Measurements from ENCODE around the gene TTC23L. TPM values are rescaled to one million over a fixed set of nuclear protein-coding genes. Genes with fewer than 3 reads are reported as not detected.

Gene TTC23L
- total and polyA plus RNA-seq, 2 experiments from 2014 or later = 0.07 TPM; not detected in 1

GRCh38 chr5:34869256-34869655 lies 30.3 kb downstream of the TTC23L start:
- no peaks in the 10 kb centered on the region for H3K36me3 ChIP-seq (replicated peaks; ENCODE audit: insufficient read depth, low read depth)
- peaks cover 9% of the 10 kb centered on the region for H3K4me1 ChIP-seq (ENCODE audit: insufficient read depth)
- no peaks in the 10 kb centered on the region for H4K20me1 ChIP-seq (ENCODE audit: insufficient read depth, poor library complexity, severe bottlenecking)
- no peak for TF ChIP-seq EZH2 (IDR thresholded peaks at IDR 0.05; ENCODE audit: borderline replicate concordance)
- TF ChIP-seq, protein P1, sequence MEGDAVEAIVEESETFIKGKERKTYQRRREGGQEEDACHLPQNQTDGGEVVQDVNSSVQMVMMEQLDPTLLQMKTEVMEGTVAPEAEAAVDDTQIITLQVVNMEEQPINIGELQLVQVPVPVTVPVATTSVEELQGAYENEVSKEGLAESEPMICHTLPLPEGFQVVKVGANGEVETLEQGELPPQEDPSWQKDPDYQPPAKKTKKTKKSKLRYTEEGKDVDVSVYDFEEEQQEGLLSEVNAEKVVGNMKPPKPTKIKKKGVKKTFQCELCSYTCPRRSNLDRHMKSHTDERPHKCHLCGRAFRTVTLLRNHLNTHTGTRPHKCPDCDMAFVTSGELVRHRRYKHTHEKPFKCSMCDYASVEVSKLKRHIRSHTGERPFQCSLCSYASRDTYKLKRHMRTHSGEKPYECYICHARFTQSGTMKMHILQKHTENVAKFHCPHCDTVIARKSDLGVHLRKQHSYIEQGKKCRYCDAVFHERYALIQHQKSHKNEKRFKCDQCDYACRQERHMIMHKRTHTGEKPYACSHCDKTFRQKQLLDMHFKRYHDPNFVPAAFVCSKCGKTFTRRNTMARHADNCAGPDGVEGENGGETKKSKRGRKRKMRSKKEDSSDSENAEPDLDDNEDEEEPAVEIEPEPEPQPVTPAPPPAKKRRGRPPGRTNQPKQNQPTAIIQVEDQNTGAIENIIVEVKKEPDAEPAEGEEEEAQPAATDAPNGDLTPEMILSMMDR (IDR thresholded peaks at IDR 0.05; ENCODE audit: poor library complexity) = no peak
- no peak for TF ChIP-seq EZH2phosphoT487 (IDR thresholded peaks at IDR 0.05; ENCODE audit: low read depth, severe bottlenecking, unreplicated experiment)
- H3K9me3 ChIP-seq (ENCODE audit: low read depth) = no peaks in the 10 kb centered on the region
- H2AFZ ChIP-seq = no peak overlapping the region
- DNase-seq (ENCODE audit: low spot score) = no peak
- 85% methylated on average over 1 of the region's 1 CpG for WGBS (ENCODE audit: low lambda C conversion rate, missing lambda C conversion rate)
- no peak overlapping the region for H3K27ac ChIP-seq
- no peak overlapping the region for H3K4me2 ChIP-seq
- H3K27me3 ChIP-seq = no peaks in the 10 kb centered on the region
- H3K9me2 ChIP-seq (replicated peaks; ENCODE audit: insufficient read depth) = no peaks in the 10 kb centered on the region
- no peak overlapping the region for H3K4me3 ChIP-seq
- H3K79me2 ChIP-seq = no peaks in the 10 kb centered on the region

GRCh38 chr5:34870382-34870781 lies 31.4 kb downstream of the TTC23L start:
- Histone ChIP-seq H3K27ac (no peak overlapping the region), H2AFZ (no peak overlapping the region), H3K27me3 (no peaks in the 10 kb centered on the region), H3K9me3 (ENCODE audit: low read depth) (no peaks in the 10 kb centered on the region), H3K36me3 (replicated peaks; ENCODE audit: insufficient read depth, low read depth) (no peaks in the 10 kb centered on the region), H3K4me1 (ENCODE audit: insufficient read depth) (peaks cover 9% of the 10 kb centered on the region), H3K9me2 (replicated peaks; ENCODE audit: insufficient read depth) (no peaks in the 10 kb centered on the region), H3K79me2 (no peaks in the 10 kb centered on the region), H3K4me3 (no peak overlapping the region), H4K20me1 (ENCODE audit: insufficient read depth, poor library complexity, severe bottlenecking) (no peaks in the 10 kb centered on the region), H3K4me2 (no peak overlapping the region)
- 95% methylated on average over 2 of the region's 2 CpGs for WGBS (ENCODE audit: low lambda C conversion rate, missing lambda C conversion rate)
- no peak for DNase-seq (ENCODE audit: low spot score)
- TF ChIP-seq EZH2phosphoT487 (IDR thresholded peaks at IDR 0.05; ENCODE audit: low read depth, severe bottlenecking, unreplicated experiment) (no peak), EZH2 (IDR thresholded peaks at IDR 0.05; ENCODE audit: borderline replicate concordance) (no peak)
- TF ChIP-seq, protein P1 (IDR thresholded peaks at IDR 0.05; ENCODE audit: poor library complexity) = no peak

DNA sequence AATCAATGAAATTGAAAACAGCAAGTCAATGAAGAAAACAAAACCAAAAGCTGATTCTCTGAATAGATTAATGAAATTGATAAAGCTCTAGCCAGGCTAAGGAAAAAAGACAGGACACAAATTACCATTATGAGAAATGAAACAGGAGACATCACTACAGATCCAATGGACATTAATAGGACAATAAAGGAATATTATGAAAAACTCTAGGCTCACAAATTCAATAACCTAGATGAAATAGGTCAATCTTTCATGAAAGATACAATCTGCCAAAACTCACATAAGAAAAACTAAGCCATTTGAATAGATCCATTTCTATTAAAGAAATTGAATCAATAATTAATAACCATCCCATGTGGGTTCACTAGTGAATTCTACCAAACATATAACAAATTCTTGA lies 37.3 kb downstream of the TTC23L start:
- no peak overlapping the region for H3K4me3 ChIP-seq
- no peak for DNase-seq (ENCODE audit: low spot score)
- H3K79me2 ChIP-seq = no peaks in the 10 kb centered on the region
- H3K27ac ChIP-seq = no peak overlapping the region
- no peaks in the 10 kb centered on the region for H4K20me1 ChIP-seq (ENCODE audit: insufficient read depth, poor library complexity, severe bottlenecking)
- no peaks in the 10 kb centered on the region for H3K9me2 ChIP-seq (replicated peaks; ENCODE audit: insufficient read depth)
- TF ChIP-seq, protein P1 (IDR thresholded peaks at IDR 0.05; ENCODE audit: poor library complexity) = no peak
- TF ChIP-seq EZH2phosphoT487 (IDR thresholded peaks at IDR 0.05; ENCODE audit: low read depth, severe bottlenecking, unreplicated experiment) (no peak), EZH2 (IDR thresholded peaks at IDR 0.05; ENCODE audit: borderline replicate concordance) (no peak)
- H3K4me2 ChIP-seq = no peak overlapping the region
- H3K27me3 ChIP-seq = no peaks in the 10 kb centered on the region
- H3K4me1 ChIP-seq (ENCODE audit: insufficient read depth) = no peaks in the 10 kb centered on the region
- no peaks in the 10 kb centered on the region for H3K36me3 ChIP-seq (replicated peaks; ENCODE audit: insufficient read depth, low read depth)
- no peaks in the 10 kb centered on the region for H3K9me3 ChIP-seq (ENCODE audit: low read depth)
- H2AFZ ChIP-seq = no peak overlapping the region

DNA sequence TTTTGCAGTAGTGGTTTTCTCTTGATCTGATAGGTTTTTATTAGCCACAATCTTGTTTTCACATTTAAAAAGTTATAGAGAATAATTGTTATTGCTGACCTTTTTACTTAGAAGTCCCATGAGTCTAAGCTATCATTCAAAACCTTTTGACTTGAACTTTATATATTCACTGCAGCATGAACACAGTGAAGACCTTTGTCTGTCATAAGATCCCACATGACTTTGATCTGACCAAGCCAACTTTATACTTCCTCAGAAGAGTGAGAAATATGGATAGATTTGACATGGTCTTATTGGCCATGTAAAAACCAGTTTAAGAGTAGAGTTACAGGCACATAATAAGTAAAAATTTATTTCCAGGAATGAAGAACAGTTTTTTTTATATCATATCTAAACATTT lies 42.3 kb downstream of the TTC23L start:
- Histone ChIP-seq H3K9me3 (ENCODE audit: low read depth) (no peaks in the 10 kb centered on the region), H3K4me2 (no peak overlapping the region), H3K27ac (no peak overlapping the region), H3K4me3 (no peak overlapping the region), H3K27me3 (no peaks in the 10 kb centered on the region), H3K79me2 (no peaks in the 10 kb centered on the region), H3K9me2 (replicated peaks; ENCODE audit: insufficient read depth) (no peaks in the 10 kb centered on the region), H4K20me1 (ENCODE audit: insufficient read depth, poor library complexity, severe bottlenecking) (no peaks in the 10 kb centered on the region), H3K4me1 (ENCODE audit: insufficient read depth) (no peaks in the 10 kb centered on the region), H2AFZ (no peak overlapping the region), H3K36me3 (replicated peaks; ENCODE audit: insufficient read depth, low read depth) (no peaks in the 10 kb centered on the region)
- no peak for DNase-seq (ENCODE audit: low spot score)
- TF ChIP-seq, protein P1 (IDR thresholded peaks at IDR 0.05; ENCODE audit: poor library complexity) = no peak
- no peak for TF ChIP-seq EZH2phosphoT487 (IDR thresholded peaks at IDR 0.05; ENCODE audit: low read depth, severe bottlenecking, unreplicated experiment)
- TF ChIP-seq EZH2 (IDR thresholded peaks at IDR 0.05; ENCODE audit: borderline replicate concordance) = no peak
